ENCODE measurements around the gene MGMT. TPM values are rescaled to one million over a fixed set of nuclear protein-coding genes. Genes with fewer than 3 reads are reported as not detected.

The MGMT gene
- total RNA-seq, 2 donors from 2014 or later = 26.9 to 27.7 TPM

DNA sequence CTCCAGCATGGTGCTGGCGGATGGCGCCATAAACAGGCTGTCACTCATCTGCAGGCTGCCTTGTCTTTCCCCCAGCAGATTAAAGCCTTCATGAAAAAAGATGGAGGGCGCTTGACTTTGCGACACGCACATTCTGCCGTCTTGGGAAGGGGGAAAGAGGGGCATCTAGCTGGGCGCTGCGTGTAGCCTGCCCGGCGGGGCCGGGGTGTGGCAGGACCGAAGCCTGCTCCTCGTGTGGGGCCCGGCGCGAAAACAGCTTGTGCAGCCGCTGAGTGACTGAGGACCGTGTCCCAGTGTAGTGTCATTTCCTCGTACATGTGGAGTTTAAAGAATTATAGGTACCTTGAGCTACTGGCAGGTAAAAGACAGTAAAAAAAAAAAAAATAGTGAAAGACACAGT, 97.9 kb downstream of the MGMT start:
- no peak overlapping the region for H3K27ac Mint-ChIP-seq
- ATAC-seq (no peak), DNase-seq (ENCODE audit: low spot score in 2 of 2) (no peak)
- H3K9me3 Mint-ChIP-seq = peaks cover 5 to 6% of the 10 kb centered on the region in 2 donors
- H3K36me3 Mint-ChIP-seq = peaks cover 25 to 30% of the 10 kb centered on the region in 2 donors

DNA sequence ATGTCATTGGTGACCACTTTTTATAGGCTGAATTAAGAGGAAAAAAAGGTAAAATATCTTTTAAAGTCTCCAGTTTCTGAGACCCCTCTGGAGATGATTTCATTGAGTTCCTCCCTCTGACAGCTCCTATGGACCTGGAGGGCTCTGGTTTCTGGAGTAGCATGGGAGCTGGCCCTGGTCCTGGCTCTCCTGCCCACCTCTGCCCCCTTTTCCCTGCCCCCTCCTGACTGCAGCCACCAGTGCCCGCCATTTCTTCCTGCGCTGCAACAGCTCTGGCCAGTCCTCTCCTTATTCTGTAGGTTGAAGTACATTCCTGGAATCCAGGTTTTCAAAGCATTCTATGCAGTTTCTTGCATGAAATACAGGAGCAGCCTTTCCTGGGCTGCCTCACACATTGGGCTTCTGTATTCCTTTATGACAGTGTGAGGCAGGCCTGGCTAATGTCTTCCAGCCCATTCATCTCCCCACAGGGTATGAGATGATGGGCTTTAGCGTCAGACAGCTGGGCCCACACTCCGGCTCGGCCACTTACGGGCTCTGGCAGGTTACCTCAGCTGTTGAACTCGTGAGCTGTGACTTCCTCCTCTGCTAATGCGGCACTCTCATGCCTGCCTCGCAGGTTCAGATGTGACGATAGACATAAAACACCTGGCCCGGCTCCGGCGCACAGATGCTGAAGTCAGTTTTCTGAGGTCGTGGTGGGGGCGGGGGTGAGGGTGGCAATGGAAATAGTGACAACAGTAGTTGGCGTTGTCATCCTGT, 101.7 kb downstream of the MGMT start:
- ATAC-seq = no peak
- Mint-ChIP-seq H3K9me3 (no peaks in the 10 kb centered on the region), H3K27ac (no peak overlapping the region), H3K36me3 (peaks cover 19 to 27% of the 10 kb centered on the region in 2 donors)
- DNase-seq (ENCODE audit: low spot score in 2 of 2) = no peak

DNA sequence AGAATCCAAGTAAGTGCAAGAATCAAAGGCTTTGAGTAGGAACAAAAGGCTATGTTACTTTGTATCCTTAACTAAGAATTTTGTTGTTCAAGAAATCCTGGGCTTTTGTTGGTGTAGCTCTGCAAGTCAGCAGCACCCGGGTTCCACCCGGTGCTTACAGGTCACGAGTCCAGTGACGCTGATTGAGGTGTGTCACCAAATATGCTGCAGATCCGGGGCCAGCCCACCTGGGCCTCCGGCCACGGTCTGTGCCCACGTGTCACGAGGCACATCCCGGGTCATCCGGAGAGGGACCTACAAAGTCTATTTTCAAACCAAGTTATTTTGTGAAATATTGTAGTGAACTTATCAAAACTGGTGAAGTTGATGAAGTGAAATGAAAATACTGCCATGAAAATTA, 103.1 kb downstream of the MGMT start:
- peaks cover 19 to 27% of the 10 kb centered on the region in 2 donors for H3K36me3 Mint-ChIP-seq
- no peak for ATAC-seq
- no peak overlapping the region for H3K27ac Mint-ChIP-seq
- no peaks in the 10 kb centered on the region for H3K9me3 Mint-ChIP-seq
- DNase-seq (ENCODE audit: low spot score in 2 of 2) = no peak

DNA sequence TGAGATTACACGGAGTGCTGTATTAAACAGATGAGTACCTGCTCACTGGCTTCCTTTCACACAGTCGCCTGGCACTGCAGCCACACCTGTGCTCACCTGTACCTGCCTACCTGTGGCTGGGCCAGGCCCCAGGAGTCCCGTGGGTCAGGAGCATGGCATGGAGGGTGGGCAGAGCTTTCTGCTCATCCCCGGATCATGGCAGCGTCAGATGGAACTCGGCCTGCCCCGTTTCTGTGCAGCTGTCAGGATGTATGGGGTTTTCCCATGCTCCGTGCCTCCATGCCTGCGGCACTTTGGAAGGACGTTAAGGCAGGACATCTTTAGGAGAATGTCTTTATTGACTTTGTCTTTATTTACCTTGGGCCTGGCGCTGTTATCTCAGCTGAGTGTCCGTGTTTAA, 112.2 kb downstream of the MGMT start:
- Mint-ChIP-seq H3K27ac (no peak overlapping the region), H3K36me3 (peaks cover 28 to 38% of the 10 kb centered on the region in 2 donors), H3K9me3 (peaks cover 9 to 15% of the 10 kb centered on the region in 2 donors)
- ATAC-seq = no peak
- no peak for DNase-seq (ENCODE audit: low spot score in 2 of 2)

DNA sequence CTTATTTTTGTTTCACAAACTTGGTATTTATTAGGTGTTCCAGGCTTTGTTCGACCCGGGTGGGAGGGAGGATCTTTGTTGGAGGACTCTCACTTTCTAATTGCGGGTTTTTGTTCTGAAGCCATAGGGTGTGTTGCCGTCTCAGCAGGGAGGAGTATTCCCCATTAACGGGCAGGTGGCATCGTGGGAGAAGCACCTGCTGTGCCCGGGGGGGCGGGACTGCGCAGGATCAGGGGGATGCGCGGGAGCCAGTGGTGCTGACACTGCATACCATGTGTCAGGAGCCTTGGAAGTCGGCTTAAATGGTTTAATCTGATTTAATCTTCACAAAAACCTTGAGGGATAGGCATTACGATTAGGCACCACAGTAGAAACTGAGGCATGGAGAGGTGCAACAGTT, 113.0 kb downstream of the MGMT start:
- Mint-ChIP-seq H3K36me3 (peaks cover 35 to 46% of the 10 kb centered on the region in 2 donors), H3K9me3 (peaks cover 14 to 15% of the 10 kb centered on the region in 2 donors), H3K27ac (no peak overlapping the region)
- DNase-seq (ENCODE audit: low spot score in 2 of 2) = no peak
- no peak for ATAC-seq

DNA sequence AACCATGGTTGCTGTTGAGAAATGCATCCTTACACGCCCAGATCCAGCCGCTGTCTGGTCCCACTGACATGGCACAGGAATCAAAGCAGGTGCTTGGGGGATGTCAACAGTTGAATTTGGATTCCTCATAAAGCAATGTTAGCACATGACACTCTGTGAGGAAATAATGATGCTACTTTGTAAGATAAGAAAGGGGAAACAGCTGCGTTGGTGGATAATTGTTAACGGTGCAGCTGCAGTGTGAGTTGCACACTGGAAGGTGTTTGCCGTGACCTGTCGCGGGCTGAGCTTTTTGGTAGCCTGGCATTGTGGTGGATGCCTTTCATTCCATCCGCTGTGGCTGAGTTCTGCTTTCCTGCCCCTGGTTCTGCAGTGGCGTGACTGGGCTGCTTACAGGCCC, 113.9 kb downstream of the MGMT start:
- no peak for DNase-seq (ENCODE audit: low spot score in 2 of 2)
- Mint-ChIP-seq H3K9me3 (peaks cover 21% of the 10 kb centered on the region in 2 donors), H3K27ac (peak overlapping the region in 1 of 2 donors; percentile 9), H3K36me3 (peaks cover 42 to 55% of the 10 kb centered on the region in 2 donors)
- ATAC-seq = no peak

DNA sequence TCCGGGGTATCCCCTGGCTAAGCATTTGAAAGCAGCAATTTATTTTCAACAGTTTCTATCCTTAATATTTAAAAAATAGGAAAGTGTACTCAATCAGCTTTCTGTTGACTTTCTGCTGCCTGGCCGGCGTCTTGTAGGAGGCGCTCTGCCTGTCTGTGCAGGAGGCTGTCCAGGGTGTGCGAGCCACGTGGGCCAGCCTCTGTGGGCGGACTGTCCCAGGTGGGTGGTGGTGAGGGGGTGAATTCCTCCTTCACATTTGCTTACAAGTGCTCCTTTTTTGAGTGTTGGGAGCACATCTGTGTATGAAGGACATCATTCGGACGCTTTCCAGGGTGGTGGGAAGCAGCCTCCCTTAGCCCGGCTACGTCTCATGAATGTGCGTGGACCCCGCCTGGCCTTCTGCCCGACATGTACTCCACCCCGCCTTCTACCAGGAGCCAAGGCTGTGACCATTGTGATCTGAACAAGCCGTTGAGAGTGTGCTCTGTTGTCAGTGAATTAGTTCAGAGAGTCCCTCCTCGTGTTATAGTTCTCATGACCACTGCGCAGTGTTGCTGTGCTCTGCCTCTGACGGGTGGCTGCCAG, 114.9 kb downstream of the MGMT start:
- peaks cover 26 to 27% of the 10 kb centered on the region in 2 donors for H3K9me3 Mint-ChIP-seq
- H3K27ac Mint-ChIP-seq = no peak overlapping the region

DNA sequence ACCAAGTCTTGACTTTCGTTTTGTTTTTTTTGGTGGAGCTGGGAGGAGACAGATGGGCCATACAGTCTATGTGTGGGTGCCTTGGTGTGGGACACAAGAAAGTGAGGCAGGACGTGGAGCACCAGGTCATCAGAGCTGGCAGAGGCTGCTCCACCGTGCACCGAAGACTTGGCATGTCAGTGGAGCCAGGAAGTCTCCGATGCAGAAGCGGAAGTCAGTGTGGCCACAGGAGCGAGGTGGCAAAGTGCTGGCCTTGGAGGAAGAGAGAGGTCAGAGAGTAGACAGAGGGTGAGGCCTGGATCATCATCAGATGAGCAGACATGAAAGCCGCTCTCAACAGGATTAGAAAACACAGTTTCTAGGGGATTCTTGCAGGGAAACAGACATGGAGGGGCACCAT, 116.8 kb downstream of the MGMT start:
- ATAC-seq = no peak
- Mint-ChIP-seq H3K27ac (no peak overlapping the region), H3K36me3 (peaks cover 63 to 83% of the 10 kb centered on the region in 2 donors), H3K9me3 (peaks cover 36 to 44% of the 10 kb centered on the region in 2 donors)
- DNase-seq (ENCODE audit: low spot score in 2 of 2) = no peak

More for the DNA sequence above, 114.9 kb downstream of the MGMT start:
- H3K36me3 Mint-ChIP-seq = peaks cover 45 to 64% of the 10 kb centered on the region in 2 donors
- ATAC-seq (no peak), DNase-seq (ENCODE audit: low spot score in 2 of 2) (no peak)

DNA sequence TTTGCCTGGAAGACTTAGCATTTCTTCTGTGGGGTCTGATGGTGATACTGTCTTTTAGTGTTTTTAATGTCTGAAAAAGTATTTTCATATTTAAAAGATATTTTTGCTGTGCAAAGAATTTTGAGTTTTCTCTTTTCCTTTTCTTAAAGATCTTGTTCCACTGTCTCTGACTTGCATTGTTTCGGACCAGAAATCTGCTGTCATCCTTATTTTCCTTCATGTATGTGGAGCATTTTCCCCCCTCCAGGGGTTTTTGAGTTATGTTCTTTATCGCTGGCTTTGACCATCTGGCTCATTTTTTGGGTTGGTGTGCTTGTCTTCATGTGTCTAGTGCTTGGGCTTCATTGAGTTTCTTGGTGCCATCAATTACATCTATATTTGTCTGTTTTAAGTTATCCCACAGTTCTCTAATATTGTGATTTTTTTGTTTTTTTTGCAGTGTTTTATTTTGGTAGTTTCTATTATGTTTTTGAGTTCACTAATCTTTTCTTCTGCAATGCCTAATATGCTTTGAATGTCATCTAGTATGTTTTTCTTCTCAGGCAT, 119.9 kb downstream of the MGMT start:
- no peak for DNase-seq (ENCODE audit: low spot score in 2 of 2)
- Mint-ChIP-seq H3K36me3 (peaks cover 62 to 85% of the 10 kb centered on the region in 2 donors), H3K27ac (no peak overlapping the region), H3K9me3 (peaks cover 36 to 37% of the 10 kb centered on the region in 2 donors)
- no peak for ATAC-seq

DNA sequence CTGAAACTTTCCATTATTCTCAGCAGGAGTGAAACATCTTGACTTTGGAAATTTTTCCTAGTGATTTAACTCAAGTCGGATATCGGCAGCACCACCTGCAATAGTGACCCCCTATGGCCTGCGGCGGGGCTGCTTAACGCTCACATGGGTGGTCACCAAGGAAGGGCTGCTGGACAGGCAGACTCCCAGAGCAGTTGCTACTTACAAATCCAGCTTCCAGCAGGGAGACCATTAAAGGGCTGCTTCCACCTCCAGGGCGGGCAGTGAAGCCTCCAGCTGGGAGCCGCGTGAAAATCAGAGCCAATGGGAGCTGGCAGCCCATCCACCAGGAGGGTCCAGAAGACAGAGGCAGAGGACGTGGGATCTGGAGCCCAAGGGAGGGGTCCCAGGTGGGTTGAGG, 122.5 kb downstream of the MGMT start:
- peaks cover 71 to 79% of the 10 kb centered on the region in 2 donors for H3K36me3 Mint-ChIP-seq
- DNase-seq (ENCODE audit: low spot score in 2 of 2) = no peak
- ATAC-seq = no peak
- H3K27ac Mint-ChIP-seq = no peak overlapping the region
- peaks cover 33 to 35% of the 10 kb centered on the region in 2 donors for H3K9me3 Mint-ChIP-seq

DNA sequence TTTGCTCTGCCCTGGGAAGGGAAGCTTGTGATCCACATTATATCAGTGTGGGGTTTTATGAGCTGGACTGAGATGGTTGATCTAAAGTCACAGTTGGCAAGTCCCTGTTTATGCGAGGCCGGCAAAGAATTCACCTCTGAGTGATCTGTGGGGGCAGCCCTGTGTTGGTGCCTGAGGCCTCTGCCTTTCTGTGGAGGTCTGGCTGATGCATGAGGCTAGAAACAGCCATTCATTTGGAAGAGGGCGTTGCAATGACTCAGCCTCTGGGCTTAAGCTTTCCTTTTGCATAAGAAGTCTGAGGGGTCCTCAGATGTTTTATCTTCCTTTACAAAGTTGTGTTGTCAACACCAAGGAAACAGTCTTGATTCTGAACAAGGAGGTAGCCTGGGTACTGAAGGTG, 126.9 kb downstream of the MGMT start:
- H3K9me3 Mint-ChIP-seq = peaks cover 11 to 14% of the 10 kb centered on the region in 2 donors
- no peak for ATAC-seq
- DNase-seq (ENCODE audit: low spot score in 2 of 2) = no peak
- peaks cover 54 to 62% of the 10 kb centered on the region in 2 donors for H3K36me3 Mint-ChIP-seq
- H3K27ac Mint-ChIP-seq = no peak overlapping the region

DNA sequence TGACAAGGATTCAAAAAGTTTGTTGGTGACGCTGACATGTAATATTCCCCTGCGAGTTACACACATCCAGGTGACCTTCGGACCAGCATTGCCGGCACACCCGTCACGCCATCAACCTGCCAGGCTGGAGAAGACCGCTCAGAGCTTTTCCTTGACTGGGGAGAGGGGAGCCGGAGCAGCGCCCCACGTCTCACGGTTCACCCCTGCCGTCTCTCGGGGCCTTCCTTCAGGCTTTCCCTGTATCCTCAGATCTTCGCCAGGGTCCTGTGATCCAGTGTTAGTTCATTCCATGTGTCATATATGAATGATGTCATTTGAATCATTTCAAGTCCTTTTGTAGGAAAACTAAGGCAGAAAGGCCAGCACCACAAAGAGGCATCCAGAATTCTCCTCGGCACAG, 127.8 kb downstream of the MGMT start:
- peaks cover 45 to 54% of the 10 kb centered on the region in 2 donors for H3K36me3 Mint-ChIP-seq
- DNase-seq (ENCODE audit: low spot score in 2 of 2) (no peak), ATAC-seq (no peak)
- H3K27ac Mint-ChIP-seq = no peak overlapping the region
- H3K9me3 Mint-ChIP-seq = peaks cover 11 to 14% of the 10 kb centered on the region in 2 donors

DNA sequence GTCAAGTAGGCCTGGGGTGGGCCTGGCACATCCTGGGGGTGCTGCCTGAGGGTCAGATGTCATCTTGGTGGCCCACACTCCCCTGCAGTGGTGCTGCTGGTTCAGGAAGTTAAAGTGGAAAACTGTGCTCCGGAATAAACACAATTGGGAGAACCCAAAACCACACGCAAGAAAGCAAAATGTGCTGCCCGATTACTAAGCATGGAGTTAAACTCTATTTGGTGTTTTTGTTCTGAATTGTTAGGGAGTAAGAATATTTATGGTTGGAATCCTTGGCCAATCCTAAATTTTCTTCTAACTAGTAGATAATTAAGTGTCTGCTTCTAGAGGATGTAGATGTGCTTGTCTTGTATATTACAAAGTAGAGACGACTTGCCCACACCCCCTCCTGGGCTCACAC, 131.4 kb downstream of the MGMT start:
- H3K9me3 Mint-ChIP-seq = peaks cover 10 to 11% of the 10 kb centered on the region in 2 donors
- DNase-seq (ENCODE audit: low spot score in 2 of 2) = no peak
- H3K27ac Mint-ChIP-seq = no peak overlapping the region
- peaks cover 26 to 32% of the 10 kb centered on the region in 2 donors for H3K36me3 Mint-ChIP-seq
- no peak for ATAC-seq

DNA sequence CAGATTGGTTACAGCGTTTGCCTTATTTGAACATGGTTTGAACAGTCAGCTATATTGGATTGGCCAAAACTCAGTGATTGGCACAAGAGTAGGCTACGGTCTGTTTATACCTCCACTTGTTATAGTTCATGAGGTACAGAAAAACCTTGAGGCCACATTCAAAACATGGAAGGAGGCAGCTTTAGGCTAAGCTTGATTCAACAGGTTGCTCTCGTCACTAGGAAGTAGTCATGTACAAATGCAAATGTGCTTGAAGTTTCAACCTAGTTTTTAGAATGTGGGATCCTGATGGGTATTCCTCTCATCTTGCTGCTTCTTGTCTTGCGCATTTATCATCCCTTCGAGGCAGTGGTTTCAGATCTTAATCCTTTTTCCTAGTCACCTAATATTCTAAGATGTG, 132.1 kb downstream of the MGMT start:
- DNase-seq (ENCODE audit: low spot score in 2 of 2) = no peak
- ATAC-seq = no peak
- Mint-ChIP-seq H3K9me3 (peaks cover 6 to 7% of the 10 kb centered on the region in 2 donors), H3K27ac (no peak overlapping the region), H3K36me3 (peaks cover 18 to 25% of the 10 kb centered on the region in 2 donors)

DNA sequence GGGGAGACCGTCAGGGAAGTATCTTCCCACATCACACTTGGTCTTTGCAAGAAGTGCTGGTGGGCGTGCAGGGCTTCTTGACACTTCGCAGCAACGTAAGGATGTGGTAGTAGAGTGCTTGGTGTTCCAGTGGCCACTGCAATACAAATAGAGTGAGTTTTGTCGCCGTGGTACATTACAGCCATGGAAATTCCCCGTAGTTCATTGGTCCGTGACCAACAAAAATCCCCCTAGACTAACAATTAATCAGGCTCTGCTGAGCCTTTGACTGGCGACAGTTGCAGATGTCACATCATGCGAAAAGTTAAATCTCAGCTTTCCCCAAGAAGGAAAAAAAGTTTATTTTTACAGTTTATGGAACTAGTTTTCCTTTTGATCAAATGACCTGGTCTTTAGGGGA, 134.7 kb downstream of the MGMT start:
- H3K27ac Mint-ChIP-seq = no peak overlapping the region
- H3K9me3 Mint-ChIP-seq = peaks cover 0 to 6% of the 10 kb centered on the region in 2 donors
- ATAC-seq (no peak), DNase-seq (ENCODE audit: low spot score in 2 of 2) (no peak)
- peaks cover under 1 to 8% of the 10 kb centered on the region in 2 donors for H3K36me3 Mint-ChIP-seq

DNA sequence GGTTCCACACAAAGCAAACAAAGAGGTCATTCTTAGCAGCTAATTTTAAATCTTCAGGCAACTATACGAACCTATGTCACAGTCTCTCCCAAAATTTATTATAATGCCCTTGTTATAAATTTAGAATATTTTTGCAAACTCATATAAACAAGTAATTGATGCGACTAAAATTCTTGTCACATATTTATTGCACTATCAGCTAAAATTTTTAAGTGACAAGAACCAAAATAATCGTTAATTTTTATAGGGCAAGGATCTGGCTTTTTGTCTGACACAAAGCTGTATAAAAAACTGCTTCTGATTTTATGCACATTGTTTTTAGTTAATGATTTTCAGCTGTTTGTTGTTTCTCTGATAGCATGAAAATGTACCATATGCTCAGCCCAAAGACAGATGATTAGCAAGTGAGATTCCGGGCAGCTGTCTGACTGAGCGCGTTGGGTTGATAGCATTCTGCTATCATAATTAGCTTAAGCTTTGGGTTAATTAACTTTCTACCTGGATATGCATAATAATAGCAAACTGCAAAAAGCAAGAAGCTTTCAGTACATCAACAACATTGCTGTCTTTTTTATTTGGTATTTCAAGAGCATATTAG, 136.0 kb downstream of the MGMT start:
- no peak for DNase-seq (ENCODE audit: low spot score in 2 of 2)
- no peak for ATAC-seq
- no peak overlapping the region for H3K27ac Mint-ChIP-seq
- peaks cover 0 to 2% of the 10 kb centered on the region in 2 donors for H3K36me3 Mint-ChIP-seq
- H3K9me3 Mint-ChIP-seq = no peaks in the 10 kb centered on the region

DNA sequence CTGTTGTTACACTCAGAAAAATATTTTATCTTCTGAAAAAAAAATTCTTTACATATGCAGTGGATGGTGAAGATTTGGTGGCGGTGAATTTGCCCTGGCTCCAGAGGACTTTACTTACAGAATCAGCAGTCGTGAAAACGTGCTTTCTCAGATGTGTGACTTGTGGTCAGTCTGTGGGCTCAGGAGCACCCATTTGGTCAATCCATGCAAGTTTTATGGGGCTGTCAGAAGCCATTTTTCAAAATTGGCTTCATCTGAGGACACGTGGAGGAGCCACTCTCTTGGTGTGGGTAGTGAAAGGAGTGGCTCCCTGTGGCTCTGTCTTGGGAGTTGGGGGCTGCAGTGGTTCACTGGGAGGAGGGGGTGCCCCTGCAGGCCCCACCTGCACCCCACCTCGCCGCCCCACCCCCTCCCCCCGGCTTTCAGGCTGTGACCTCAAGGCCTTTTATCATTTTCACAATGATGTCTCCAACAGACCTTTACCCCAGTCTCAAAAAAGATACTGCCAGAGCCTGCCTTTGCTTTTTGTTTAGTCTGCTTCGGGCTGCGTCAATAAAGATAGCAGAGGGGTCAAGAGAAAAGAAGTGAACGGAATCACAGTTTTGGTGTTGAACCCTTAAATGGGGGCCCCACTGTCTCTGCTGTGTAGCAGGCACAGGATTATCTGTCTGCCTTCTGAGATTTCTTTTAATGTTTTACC, 137.4 kb downstream of the MGMT start:
- peaks cover 0 to 2% of the 10 kb centered on the region in 2 donors for H3K36me3 Mint-ChIP-seq
- DNase-seq (ENCODE audit: low spot score in 2 of 2) (no peak), ATAC-seq (no peak)
- no peaks in the 10 kb centered on the region for H3K9me3 Mint-ChIP-seq
- H3K27ac Mint-ChIP-seq = no peak overlapping the region

Measured in activated naive CD4-positive, alpha-beta T cell treated with anti-CD3 and anti-CD28 coated beads, Interleukin-2, amount 50 U/mL, for 72 hours (primary cell).